ENCODE data around the gene GPR176. TPM values are rescaled to one million over a fixed set of nuclear protein-coding genes. Genes with fewer than 3 reads are reported as not detected.

GPR176 gene
- total and polyA plus RNA-seq, 2 experiments from 2014 or later: 2.7 to 7.0 TPM

GRCh38 chr15:39752991-39753390, 167.1 kb downstream of the GPR176 start:
- Histone ChIP-seq H3K4me2 (no peak overlapping the region), H3K36me3 (replicated peaks; ENCODE audit: insufficient read depth, low read depth) (no peaks in the 10 kb centered on the region), H3K9me2 (replicated peaks; ENCODE audit: insufficient read depth) (no peaks in the 10 kb centered on the region), H3K79me2 (no peaks in the 10 kb centered on the region), H4K20me1 (ENCODE audit: insufficient read depth, poor library complexity, severe bottlenecking) (no peaks in the 10 kb centered on the region), H3K4me3 (no peak overlapping the region), H3K27me3 (no peaks in the 10 kb centered on the region), H3K27ac (no peak overlapping the region), H3K9me3 (ENCODE audit: low read depth) (no peaks in the 10 kb centered on the region), H2AFZ (no peak overlapping the region), H3K4me1 (ENCODE audit: insufficient read depth) (peaks cover 3% of the 10 kb centered on the region)
- WGBS (ENCODE audit: low lambda C conversion rate, missing lambda C conversion rate): 31% methylated on average over 1 of the region's 1 CpG
- no peak for DNase-seq (ENCODE audit: low spot score)
- TF ChIP-seq EZH2phosphoT487 (IDR thresholded peaks at IDR 0.05; ENCODE audit: low read depth, severe bottlenecking, unreplicated experiment) (no peak), EZH2 (IDR thresholded peaks at IDR 0.05; ENCODE audit: borderline replicate concordance) (no peak)
- TF ChIP-seq, protein P1, sequence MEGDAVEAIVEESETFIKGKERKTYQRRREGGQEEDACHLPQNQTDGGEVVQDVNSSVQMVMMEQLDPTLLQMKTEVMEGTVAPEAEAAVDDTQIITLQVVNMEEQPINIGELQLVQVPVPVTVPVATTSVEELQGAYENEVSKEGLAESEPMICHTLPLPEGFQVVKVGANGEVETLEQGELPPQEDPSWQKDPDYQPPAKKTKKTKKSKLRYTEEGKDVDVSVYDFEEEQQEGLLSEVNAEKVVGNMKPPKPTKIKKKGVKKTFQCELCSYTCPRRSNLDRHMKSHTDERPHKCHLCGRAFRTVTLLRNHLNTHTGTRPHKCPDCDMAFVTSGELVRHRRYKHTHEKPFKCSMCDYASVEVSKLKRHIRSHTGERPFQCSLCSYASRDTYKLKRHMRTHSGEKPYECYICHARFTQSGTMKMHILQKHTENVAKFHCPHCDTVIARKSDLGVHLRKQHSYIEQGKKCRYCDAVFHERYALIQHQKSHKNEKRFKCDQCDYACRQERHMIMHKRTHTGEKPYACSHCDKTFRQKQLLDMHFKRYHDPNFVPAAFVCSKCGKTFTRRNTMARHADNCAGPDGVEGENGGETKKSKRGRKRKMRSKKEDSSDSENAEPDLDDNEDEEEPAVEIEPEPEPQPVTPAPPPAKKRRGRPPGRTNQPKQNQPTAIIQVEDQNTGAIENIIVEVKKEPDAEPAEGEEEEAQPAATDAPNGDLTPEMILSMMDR (IDR thresholded peaks at IDR 0.05; ENCODE audit: poor library complexity): no peak

GRCh38 chr15:39752246-39752645, 167.8 kb downstream of the GPR176 start:
- no peaks in the 10 kb centered on the region for H3K9me3 ChIP-seq (ENCODE audit: low read depth)
- no peak overlapping the region for H3K4me2 ChIP-seq
- H3K27me3 ChIP-seq: no peaks in the 10 kb centered on the region
- DNase-seq (ENCODE audit: low spot score): no peak
- no peak overlapping the region for H3K27ac ChIP-seq
- no peaks in the 10 kb centered on the region for H3K79me2 ChIP-seq
- H3K9me2 ChIP-seq (replicated peaks; ENCODE audit: insufficient read depth): no peaks in the 10 kb centered on the region
- TF ChIP-seq EZH2 (IDR thresholded peaks at IDR 0.05; ENCODE audit: borderline replicate concordance) (no peak), EZH2phosphoT487 (IDR thresholded peaks at IDR 0.05; ENCODE audit: low read depth, severe bottlenecking, unreplicated experiment) (no peak)
- TF ChIP-seq, protein P1 (IDR thresholded peaks at IDR 0.05; ENCODE audit: poor library complexity): no peak
- no peaks in the 10 kb centered on the region for H4K20me1 ChIP-seq (ENCODE audit: insufficient read depth, poor library complexity, severe bottlenecking)
- peaks cover 3% of the 10 kb centered on the region for H3K4me1 ChIP-seq (ENCODE audit: insufficient read depth)
- H3K36me3 ChIP-seq (replicated peaks; ENCODE audit: insufficient read depth, low read depth): no peaks in the 10 kb centered on the region
- no peak overlapping the region for H2AFZ ChIP-seq
- no peak overlapping the region for H3K4me3 ChIP-seq

Small RNAs within 50 kb of the gene (small RNA-seq; reads per million reads assigned to genes)
- not detected for gene RF00019

Other genes with a start within 250 kb of the GPR176 start
- 0.56 and 0.60 TPM in 2 replicates for gene FSIP1, start 137.4 kb downstream of the GPR176 start, total RNA-seq
- gene FSIP1, start 137.4 kb downstream of the GPR176 start, polyA plus RNA-seq: 0.79 TPM in 1 of 2 replicates, not detected in the other
- gene EIF2AK4, start 13.8 kb upstream of the GPR176 start, total RNA-seq: 36.4 and 38.2 TPM in 2 replicates
- 45.9 and 50.7 TPM in 2 replicates for gene EIF2AK4, start 13.8 kb upstream of the GPR176 start, polyA plus RNA-seq
- 219 and 274 TPM in 2 replicates for gene SRP14, start 118.9 kb upstream of the GPR176 start, total RNA-seq
- gene SRP14, start 118.9 kb upstream of the GPR176 start, polyA plus RNA-seq: 804 and 827 TPM in 2 replicates
- 33.9 and 41.8 TPM in 2 replicates for gene BMF, start 188.6 kb upstream of the GPR176 start, total RNA-seq
- gene BMF, start 188.6 kb upstream of the GPR176 start, polyA plus RNA-seq: 13.8 and 15.9 TPM in 2 replicates
- 7.6 and 11.9 TPM in 2 replicates for gene BUB1B, start 240.8 kb upstream of the GPR176 start, total RNA-seq
- 5.3 and 10.7 TPM in 2 replicates for gene BUB1B, start 240.8 kb upstream of the GPR176 start, polyA plus RNA-seq